GM21717 (cell line): ENCODE data around the gene KICS2.
"Not testable (repeated sequence)": the region's sequence is repeated elsewhere in the genome, so short reads cannot be mapped to it uniquely, and the experiment has no call there.

ENCODE experiments used
- ATAC-seq: cut with Tn5 transposase; IDR thresholded peaks from one replicate; pipeline ENCODE4 v1.9.1; 2021; ENCODE audit warnings: mild to moderate bottlenecking, moderate library complexity; ENCODE audit not compliant: unreplicated experiment

KICS2 gene

GRCh38 chr12:64217643-64218042 is 4.5 kb downstream of the KICS2 start:
- ATAC-seq: not testable (repeated sequence)

- no peak for ATAC-seq
Measured at GRCh38 chr12:64216239-64216638, 5.9 kb downstream of the KICS2 start.

- ATAC-seq: no peak
Measured at GRCh38 chr12:64212119-64212746, 9.9 kb downstream of the KICS2 start.

GRCh38 chr12:64207453-64207852 is 14.6 kb downstream of the KICS2 start:
- no peak for ATAC-seq

- no peak for ATAC-seq
Measured at GRCh38 chr12:64205542-64205941, 16.6 kb downstream of the KICS2 start.

- no peak for ATAC-seq
Measured at GRCh38 chr12:64203775-64204174, 18.3 kb downstream of the KICS2 start.

- no peak for ATAC-seq
Measured at GRCh38 chr12:64203036-64203435, 19.1 kb downstream of the KICS2 start.

- not testable (repeated sequence) for ATAC-seq
Measured at GRCh38 chr12:64195841-64196240, 26.3 kb downstream of the KICS2 start.

GRCh38 chr12:64194333-64195149 is 27.6 kb downstream of the KICS2 start:
- ATAC-seq: no peak

GRCh38 chr12:64193931-64194330 is 28.2 kb downstream of the KICS2 start:
- ATAC-seq: no peak

- ATAC-seq: peak; percentile 95
Measured at GRCh38 chr12:64192644-64193444, 29.3 kb downstream of the KICS2 start.

- ATAC-seq: no peak
Measured at GRCh38 chr12:64190140-64190539, 32.0 kb downstream of the KICS2 start.

- ATAC-seq: no peak
Measured at GRCh38 chr12:64189530-64189929, 32.6 kb downstream of the KICS2 start.

GRCh38 chr12:64187794-64188193 is 34.3 kb downstream of the KICS2 start:
- ATAC-seq: no peak

- ATAC-seq: no peak
Measured at GRCh38 chr12:64187370-64187769, 34.7 kb downstream of the KICS2 start.

GRCh38 chr12:64186789-64187188 is 35.3 kb downstream of the KICS2 start:
- ATAC-seq: peak; percentile 88

- no peak for ATAC-seq
Measured at GRCh38 chr12:64184216-64184615, 37.9 kb downstream of the KICS2 start.

GRCh38 chr12:64181430-64182291 is 40.4 kb downstream of the KICS2 start:
- ATAC-seq: no peak

- ATAC-seq: no peak
Measured at GRCh38 chr12:64180951-64181350, 41.1 kb downstream of the KICS2 start.

GRCh38 chr12:64178122-64178521 is 44.0 kb downstream of the KICS2 start:
- no peak for ATAC-seq

GRCh38 chr12:64177001-64177400 is 45.1 kb downstream of the KICS2 start:
- no peak for ATAC-seq
